ENCODE measurements around the gene SLC31A2. TPM values are rescaled to one million over a fixed set of nuclear protein-coding genes. Genes with fewer than 3 reads are reported as not detected.

SLC31A2 gene
- total RNA-seq, 1 donor from 2014 or later: 2.1 TPM

- H3K4me3 Mint-ChIP-seq (ENCODE audit: unreplicated experiment): no peak overlapping the region
- no peak for TF ChIP-seq CTCF (IDR thresholded peaks at IDR 0.05; ENCODE audit: unreplicated experiment)
- no peaks in the 10 kb centered on the region for H3K27me3 Mint-ChIP-seq (ENCODE audit: unreplicated experiment)
- H3K4me1 Mint-ChIP-seq (ENCODE audit: unreplicated experiment): peaks cover 3% of the 10 kb centered on the region
- DNase-seq (ENCODE audit: low spot score): no peak
- H3K9me3 Mint-ChIP-seq (ENCODE audit: unreplicated experiment): no peaks in the 10 kb centered on the region
- no peak overlapping the region for H3K27ac Mint-ChIP-seq (ENCODE audit: unreplicated experiment)
- H3K36me3 Mint-ChIP-seq (ENCODE audit: low read depth, unreplicated experiment): peaks cover 25% of the 10 kb centered on the region
These were observed 27.3 kb downstream of the SLC31A2 start for GRCh38 chr9:113178087-113178486.

GRCh38 chr9:113179839-113180238 lies 29.0 kb downstream of the SLC31A2 start:
- no peak for DNase-seq (ENCODE audit: low spot score)
- Mint-ChIP-seq H3K36me3 (ENCODE audit: low read depth, unreplicated experiment) (peaks cover 27% of the 10 kb centered on the region), H3K4me3 (ENCODE audit: unreplicated experiment) (no peak overlapping the region), H3K27ac (ENCODE audit: unreplicated experiment) (no peak overlapping the region), H3K4me1 (ENCODE audit: unreplicated experiment) (peaks cover 3% of the 10 kb centered on the region), H3K9me3 (ENCODE audit: unreplicated experiment) (no peaks in the 10 kb centered on the region), H3K27me3 (ENCODE audit: unreplicated experiment) (no peaks in the 10 kb centered on the region)
- no peak for TF ChIP-seq CTCF (IDR thresholded peaks at IDR 0.05; ENCODE audit: unreplicated experiment)

- H3K4me1 Mint-ChIP-seq (ENCODE audit: unreplicated experiment): peaks cover 3% of the 10 kb centered on the region
- TF ChIP-seq CTCF (IDR thresholded peaks at IDR 0.05; ENCODE audit: unreplicated experiment): no peak
- H3K9me3 Mint-ChIP-seq (ENCODE audit: unreplicated experiment): no peaks in the 10 kb centered on the region
- no peaks in the 10 kb centered on the region for H3K27me3 Mint-ChIP-seq (ENCODE audit: unreplicated experiment)
- H3K36me3 Mint-ChIP-seq (ENCODE audit: low read depth, unreplicated experiment): peaks cover 35% of the 10 kb centered on the region
- no peak for DNase-seq (ENCODE audit: low spot score)
- H3K27ac Mint-ChIP-seq (ENCODE audit: unreplicated experiment): no peak overlapping the region
- no peak overlapping the region for H3K4me3 Mint-ChIP-seq (ENCODE audit: unreplicated experiment)
These were observed 30.4 kb downstream of the SLC31A2 start for GRCh38 chr9:113181165-113181564.

- DNase-seq (ENCODE audit: low spot score): no peak
- Mint-ChIP-seq H3K27ac (ENCODE audit: unreplicated experiment) (no peak overlapping the region), H3K4me1 (ENCODE audit: unreplicated experiment) (peaks cover 9% of the 10 kb centered on the region), H3K27me3 (ENCODE audit: unreplicated experiment) (no peaks in the 10 kb centered on the region), H3K36me3 (ENCODE audit: low read depth, unreplicated experiment) (peaks cover 32% of the 10 kb centered on the region), H3K9me3 (ENCODE audit: unreplicated experiment) (no peaks in the 10 kb centered on the region), H3K4me3 (ENCODE audit: unreplicated experiment) (no peak overlapping the region)
- TF ChIP-seq CTCF (IDR thresholded peaks at IDR 0.05; ENCODE audit: unreplicated experiment): no peak
These were observed 33.2 kb downstream of the SLC31A2 start for GRCh38 chr9:113183956-113184488.

GRCh38 chr9:113184539-113184938 lies 33.7 kb downstream of the SLC31A2 start:
- no peak overlapping the region for H3K27ac Mint-ChIP-seq (ENCODE audit: unreplicated experiment)
- peaks cover 32% of the 10 kb centered on the region for H3K36me3 Mint-ChIP-seq (ENCODE audit: low read depth, unreplicated experiment)
- TF ChIP-seq CTCF (IDR thresholded peaks at IDR 0.05; ENCODE audit: unreplicated experiment): no peak
- DNase-seq (ENCODE audit: low spot score): no peak
- peaks cover 9% of the 10 kb centered on the region for H3K4me1 Mint-ChIP-seq (ENCODE audit: unreplicated experiment)
- no peaks in the 10 kb centered on the region for H3K9me3 Mint-ChIP-seq (ENCODE audit: unreplicated experiment)
- H3K27me3 Mint-ChIP-seq (ENCODE audit: unreplicated experiment): no peaks in the 10 kb centered on the region
- H3K4me3 Mint-ChIP-seq (ENCODE audit: unreplicated experiment): no peak overlapping the region

All from endothelial cell (in vitro differentiated cells).